ENCODE measurements around the gene MYCBPAP. TPM values are rescaled to one million over a fixed set of nuclear protein-coding genes. Genes with fewer than 3 reads are reported as not detected.

Gene MYCBPAP
- total RNA-seq, 1 experiment from 2014 or later = not detected

GRCh38 chr17:50540560-50541401, 32.5 kb downstream of the MYCBPAP start:
- H2AFZ ChIP-seq (ENCODE audit: low read depth, low read length, poor library complexity, severe bottlenecking) = no peak overlapping the region
- POLR2A ChIA-PET = no interaction called here
- peak overlapping the region; percentile 80 for H3K9ac ChIP-seq (ENCODE audit: low read length)
- H3K4me2 ChIP-seq (ENCODE audit: low read length) = peak overlapping the region; percentile 92
- RAD21 ChIA-PET (ENCODE audit: low non-redundant PET in 1 of 2, low total read pairs in 2 of 2, uncharacterized antibody in 2 of 2, unreplicated experiment in 2 of 2) = no interaction called here
- peak overlapping the region; percentile 68 for H3K4me3 ChIP-seq (replicated peaks in 1 of 2; ENCODE audit: low read depth in 1 of 2, low read length in 2 of 2)
- ATAC-seq = no peak
- H3K36me3 ChIP-seq (ENCODE audit: control insufficient read depth in 1 of 2, insufficient read depth in 2 of 2, low read length in 2 of 2) = no peaks in the 10 kb centered on the region; a peak in 1 of 4 replicates
- BruUV-seq (replicated peaks) = no TSS peak
- no peak for DNase-seq (ENCODE audit: low read depth, low spot score)
- peaks cover 40 to 58% of the 10 kb centered on the region in 2 experiments for H3K4me1 ChIP-seq (ENCODE audit: control insufficient read depth in 1 of 2, insufficient read depth in 2 of 2, low read length in 2 of 2)
- H3K9me2 ChIP-seq (ENCODE audit: insufficient read depth) = no peaks in the 10 kb centered on the region
- no peaks in the 10 kb centered on the region for H3K27me3 ChIP-seq (ENCODE audit: insufficient read depth, low read length)
- CTCF ChIA-PET = interaction anchor here (1.7 kb wide), 1 partner anchor 10 kb away, joined by 9 read pairs; no protein-coding TSS in a partner anchor
- H3K27ac ChIP-seq (ENCODE audit: low read depth, low read length) = peak overlapping the region; percentile 71
- intact Hi-C loops (cut with micrococcal nuclease) = loop anchor here (10.0 kb wide), 1 partner anchor 614 kb away; the partner anchor contains the start of gene NME1
- TF ChIP-seq SRF (IDR thresholded peaks at IDR 0.05; ENCODE audit: low read depth) = no peak
- H3K9me3 ChIP-seq (ENCODE audit: control insufficient read depth in 1 of 2, insufficient read depth in 1 of 2, low read depth in 1 of 2, low read length in 2 of 2) = no peaks in the 10 kb centered on the region
- H3K79me2 ChIP-seq (ENCODE audit: insufficient read depth, low read length) = no peaks in the 10 kb centered on the region
- no peaks in the 10 kb centered on the region for H4K20me1 ChIP-seq (ENCODE audit: insufficient read depth)

DNA sequence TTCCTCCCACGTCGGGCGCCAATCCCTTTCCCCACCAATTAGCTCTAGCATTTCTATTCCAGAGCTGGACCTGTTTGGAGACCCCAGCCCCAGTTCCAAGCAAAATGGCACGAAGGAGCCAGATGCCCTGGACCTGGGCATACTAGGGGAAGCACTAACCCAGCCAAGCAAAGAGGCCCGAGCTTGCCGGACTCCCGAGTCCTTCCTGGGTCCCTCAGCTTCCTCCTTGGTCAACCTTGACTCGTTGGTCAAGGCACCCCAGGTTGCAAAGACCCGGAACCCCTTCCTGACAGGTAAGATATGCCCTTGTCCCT, 33.1 kb downstream of the MYCBPAP start:
- H3K4me1 ChIP-seq (ENCODE audit: control insufficient read depth in 1 of 2, insufficient read depth in 2 of 2, low read length in 2 of 2) = peaks cover 40 to 61% of the 10 kb centered on the region in 2 experiments
- intact Hi-C loops (cut with micrococcal nuclease) = loop anchor here (10.0 kb wide), 1 partner anchor 613 kb away; the partner anchor contains the start of gene NME1
- ChIA-PET CTCF (interaction anchor here (1.1 to 2.1 kb wide), 9 partner anchors 9 to 341 kb away, joined by 3 to 11 read pairs (median 7); partner anchors contain the start of genes CACNA1G and EPN3), POLR2A (interaction anchor here (1.1 to 2.1 kb wide), 5 partner anchors 8 to 325 kb away, joined by 3 to 12 read pairs (median 5); partner anchors contain the start of genes RSAD1 and TOB1), RAD21 (ENCODE audit: low non-redundant PET in 1 of 2, low total read pairs in 2 of 2, uncharacterized antibody in 2 of 2, unreplicated experiment in 2 of 2) (interaction anchor here in 1 of 2 experiments (1.0 kb wide), 1 partner anchor 57 kb away, joined by 3 read pairs; no protein-coding TSS in a partner anchor)
- no peaks in the 10 kb centered on the region; a peak in 1 of 4 replicates for H3K36me3 ChIP-seq (ENCODE audit: control insufficient read depth in 1 of 2, insufficient read depth in 2 of 2, low read length in 2 of 2)
- no peak overlapping the region for H2AFZ ChIP-seq (ENCODE audit: low read depth, low read length, poor library complexity, severe bottlenecking)
- no peaks in the 10 kb centered on the region for H3K79me2 ChIP-seq (ENCODE audit: insufficient read depth, low read length)
- TF ChIP-seq POLR2AphosphoS5 (IDR thresholded peaks at IDR 0.05; ENCODE audit: low read depth, low read length) = 0 out of 2 replicates have a peak, but pooled peaks have one; percentile 6
- TF ChIP-seq, protein P1, sequence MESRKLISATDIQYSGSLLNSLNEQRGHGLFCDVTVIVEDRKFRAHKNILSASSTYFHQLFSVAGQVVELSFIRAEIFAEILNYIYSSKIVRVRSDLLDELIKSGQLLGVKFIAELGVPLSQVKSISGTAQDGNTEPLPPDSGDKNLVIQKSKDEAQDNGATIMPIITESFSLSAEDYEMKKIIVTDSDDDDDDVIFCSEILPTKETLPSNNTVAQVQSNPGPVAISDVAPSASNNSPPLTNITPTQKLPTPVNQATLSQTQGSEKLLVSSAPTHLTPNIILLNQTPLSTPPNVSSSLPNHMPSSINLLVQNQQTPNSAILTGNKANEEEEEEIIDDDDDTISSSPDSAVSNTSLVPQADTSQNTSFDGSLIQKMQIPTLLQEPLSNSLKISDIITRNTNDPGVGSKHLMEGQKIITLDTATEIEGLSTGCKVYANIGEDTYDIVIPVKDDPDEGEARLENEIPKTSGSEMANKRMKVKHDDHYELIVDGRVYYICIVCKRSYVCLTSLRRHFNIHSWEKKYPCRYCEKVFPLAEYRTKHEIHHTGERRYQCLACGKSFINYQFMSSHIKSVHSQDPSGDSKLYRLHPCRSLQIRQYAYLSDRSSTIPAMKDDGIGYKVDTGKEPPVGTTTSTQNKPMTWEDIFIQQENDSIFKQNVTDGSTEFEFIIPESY (IDR thresholded peaks at IDR 0.05; ENCODE audit: extremely low read depth, insufficient replicate concordance, low read length) = no peak
- no peaks in the 10 kb centered on the region for H3K9me3 ChIP-seq (ENCODE audit: control insufficient read depth in 1 of 2, insufficient read depth in 1 of 2, low read depth in 1 of 2, low read length in 2 of 2)
- no peaks in the 10 kb centered on the region for H3K9me2 ChIP-seq (ENCODE audit: insufficient read depth)
- H3K4me2 ChIP-seq (ENCODE audit: low read length) = peak overlapping the region; percentile 92
- no peaks in the 10 kb centered on the region for H4K20me1 ChIP-seq (ENCODE audit: insufficient read depth)
- H3K27ac ChIP-seq (ENCODE audit: low read depth, low read length) = peak overlapping the region; percentile 71
- DNase-seq (ENCODE audit: low read depth, low spot score) (no peak), ATAC-seq (no peak)
- H3K27me3 ChIP-seq (ENCODE audit: insufficient read depth, low read length) = no peaks in the 10 kb centered on the region
- H3K9ac ChIP-seq (ENCODE audit: low read length) = peak overlapping the region; percentile 80
- TSS peak; percentile 70 for BruUV-seq (replicated peaks)
- H3K4me3 ChIP-seq (replicated peaks in 1 of 2; ENCODE audit: low read depth in 1 of 2, low read length in 2 of 2) = peak overlapping the region; percentile 68
